ENCODE data around the gene DLG2.

DNA sequence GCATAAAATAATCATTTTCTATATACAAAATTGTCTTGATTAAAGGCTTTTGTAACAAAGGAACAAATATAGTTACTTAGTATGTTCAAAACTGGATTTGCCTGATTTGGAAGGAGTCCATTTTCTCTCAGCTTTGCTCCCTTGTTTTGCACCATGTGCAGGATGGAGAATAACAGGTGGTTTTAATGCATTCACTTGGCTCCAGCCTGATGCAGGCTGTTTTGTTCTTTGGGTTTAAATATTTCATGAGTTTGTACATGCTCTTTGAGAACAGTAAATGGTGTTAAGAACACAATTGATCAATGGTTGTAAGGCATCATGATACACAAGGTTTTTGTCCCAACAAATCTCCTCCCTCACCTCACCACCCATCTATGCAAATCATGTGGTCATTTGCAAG, 1454.1 kb downstream of the DLG2 start:
- TF ChIP-seq, protein P1, sequence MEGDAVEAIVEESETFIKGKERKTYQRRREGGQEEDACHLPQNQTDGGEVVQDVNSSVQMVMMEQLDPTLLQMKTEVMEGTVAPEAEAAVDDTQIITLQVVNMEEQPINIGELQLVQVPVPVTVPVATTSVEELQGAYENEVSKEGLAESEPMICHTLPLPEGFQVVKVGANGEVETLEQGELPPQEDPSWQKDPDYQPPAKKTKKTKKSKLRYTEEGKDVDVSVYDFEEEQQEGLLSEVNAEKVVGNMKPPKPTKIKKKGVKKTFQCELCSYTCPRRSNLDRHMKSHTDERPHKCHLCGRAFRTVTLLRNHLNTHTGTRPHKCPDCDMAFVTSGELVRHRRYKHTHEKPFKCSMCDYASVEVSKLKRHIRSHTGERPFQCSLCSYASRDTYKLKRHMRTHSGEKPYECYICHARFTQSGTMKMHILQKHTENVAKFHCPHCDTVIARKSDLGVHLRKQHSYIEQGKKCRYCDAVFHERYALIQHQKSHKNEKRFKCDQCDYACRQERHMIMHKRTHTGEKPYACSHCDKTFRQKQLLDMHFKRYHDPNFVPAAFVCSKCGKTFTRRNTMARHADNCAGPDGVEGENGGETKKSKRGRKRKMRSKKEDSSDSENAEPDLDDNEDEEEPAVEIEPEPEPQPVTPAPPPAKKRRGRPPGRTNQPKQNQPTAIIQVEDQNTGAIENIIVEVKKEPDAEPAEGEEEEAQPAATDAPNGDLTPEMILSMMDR (IDR thresholded peaks at IDR 0.05; ENCODE audit: low read length): no peak
- TF ChIP-seq EZH2 (IDR thresholded peaks at IDR 0.05; ENCODE audit: borderline replicate concordance, low read length): no peak

Measured in OCI-LY1 (cell line).